Mucosa of gallbladder (tissue), 1 donor: Measurements from ENCODE around the gene PDCD1. TPM values are rescaled to one million over a fixed set of nuclear protein-coding genes. Genes with fewer than 3 reads are reported as not detected.

Source experiments
- DNase-seq: peaks from one replicate; pipeline ENCODE4 v3.0.0-alpha.2; 2020; ENCODE audit warnings: low spot score
- total RNA-seq: library from RNA; stranded (reverse); gene quantifications from one replicate; pipeline ENCODE4 v1.2.1, GENCODE V29; 2021
- donor health status: DM: no; HTN: no; CAD: no.

PDCD1 gene
- total RNA-seq, 1 donor from 2014 or later, result 1.5 TPM

DNA sequence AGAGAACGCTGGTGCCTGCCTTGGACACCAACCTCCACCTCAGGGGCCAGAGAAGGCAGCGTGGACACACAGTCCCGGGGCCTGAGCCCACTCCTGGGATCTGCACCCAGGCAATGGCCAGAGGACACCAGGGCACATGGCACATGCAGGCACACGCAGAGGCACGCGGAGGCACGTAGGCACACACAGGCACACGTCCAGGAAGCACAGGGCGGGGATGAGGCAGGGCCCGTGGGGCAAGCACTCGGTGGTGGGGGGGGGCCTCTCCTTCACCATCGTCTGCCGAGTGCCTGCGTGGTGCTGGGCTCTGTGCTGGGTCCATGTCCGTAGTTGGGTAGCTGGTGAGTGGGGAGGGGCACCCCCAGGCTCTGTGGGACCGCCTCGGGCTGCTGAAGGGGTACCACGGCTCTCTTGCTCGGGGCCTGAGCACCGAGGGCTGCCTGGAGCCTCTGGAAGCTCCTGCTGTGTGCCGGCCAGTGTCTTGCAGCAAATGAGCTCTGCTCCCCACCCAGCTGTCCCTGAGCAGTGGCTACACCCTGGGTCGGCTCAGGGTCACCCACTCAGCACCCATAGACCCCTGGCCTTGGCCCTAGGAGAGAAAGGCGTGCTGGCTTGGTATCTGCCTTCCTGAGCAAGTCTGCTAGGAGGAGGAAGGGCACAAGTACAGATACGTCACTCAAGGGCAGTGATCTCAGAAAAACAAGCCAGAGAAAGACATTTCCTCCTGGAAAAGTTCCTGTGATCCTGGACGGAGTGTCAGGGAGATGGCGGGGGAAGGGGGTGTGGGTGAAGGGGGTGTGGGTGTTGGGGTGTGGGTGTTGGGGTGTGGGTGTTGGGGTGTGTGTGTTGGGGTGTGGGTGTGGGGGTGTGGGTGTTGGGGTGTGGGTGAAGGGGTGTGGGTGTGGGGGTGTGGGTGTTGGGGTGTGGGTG lies 37.3 kb upstream of the PDCD1 start:
- DNase-seq, result peak; percentile 64

DNA sequence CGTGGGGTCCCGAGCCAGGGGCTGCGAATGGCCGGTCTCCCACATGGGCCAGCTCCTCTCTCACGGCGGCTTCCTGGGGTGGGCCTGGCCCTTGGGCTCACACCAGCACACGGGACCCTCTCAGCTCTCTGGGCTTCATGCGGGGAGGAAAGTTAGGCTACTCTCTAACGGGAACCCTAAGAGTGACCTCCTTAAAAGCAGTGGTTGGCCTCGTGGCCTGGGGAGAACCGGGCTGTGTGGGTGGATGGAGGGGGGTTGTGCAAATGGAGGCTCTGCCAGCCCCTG lies 36.7 kb upstream of the PDCD1 start:
- DNase-seq, result no peak

DNA sequence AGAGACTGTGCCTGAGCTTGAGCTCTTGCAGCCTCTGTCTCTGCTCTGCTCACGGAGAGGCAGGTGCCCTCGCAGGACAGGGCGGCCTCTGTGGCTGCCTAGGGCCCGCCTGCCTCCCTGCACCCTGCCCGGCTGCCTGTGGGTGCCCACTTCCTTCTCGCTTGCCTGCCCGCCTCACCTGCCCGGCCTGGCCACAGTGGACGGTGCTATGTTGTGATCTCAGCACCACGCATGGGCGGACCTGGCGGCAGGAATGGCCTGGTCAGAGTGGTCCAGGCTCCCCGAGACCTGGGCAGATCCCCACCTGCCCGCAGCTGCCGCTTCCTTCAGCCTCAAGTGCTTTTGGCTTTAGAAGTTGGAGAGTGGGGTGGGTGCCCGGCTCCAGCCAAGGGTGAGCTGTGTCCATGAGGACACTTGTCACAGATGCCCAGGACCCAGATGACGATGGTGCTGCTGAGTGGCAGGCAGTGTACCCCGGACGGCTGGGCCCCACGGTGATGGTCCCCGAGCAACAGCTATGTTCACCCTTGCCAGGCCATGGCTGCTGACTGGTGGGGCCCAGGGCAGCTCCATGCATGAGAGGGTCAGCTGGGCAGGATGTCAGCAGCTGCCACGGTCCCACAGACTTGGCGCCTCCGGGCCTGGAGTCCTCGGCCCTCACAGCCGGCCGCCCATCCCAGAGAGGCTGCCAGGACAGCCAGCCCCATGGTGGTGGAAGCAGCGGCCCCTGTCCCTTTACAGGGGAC lies 36.2 kb upstream of the PDCD1 start:
- DNase-seq, result no peak

DNA sequence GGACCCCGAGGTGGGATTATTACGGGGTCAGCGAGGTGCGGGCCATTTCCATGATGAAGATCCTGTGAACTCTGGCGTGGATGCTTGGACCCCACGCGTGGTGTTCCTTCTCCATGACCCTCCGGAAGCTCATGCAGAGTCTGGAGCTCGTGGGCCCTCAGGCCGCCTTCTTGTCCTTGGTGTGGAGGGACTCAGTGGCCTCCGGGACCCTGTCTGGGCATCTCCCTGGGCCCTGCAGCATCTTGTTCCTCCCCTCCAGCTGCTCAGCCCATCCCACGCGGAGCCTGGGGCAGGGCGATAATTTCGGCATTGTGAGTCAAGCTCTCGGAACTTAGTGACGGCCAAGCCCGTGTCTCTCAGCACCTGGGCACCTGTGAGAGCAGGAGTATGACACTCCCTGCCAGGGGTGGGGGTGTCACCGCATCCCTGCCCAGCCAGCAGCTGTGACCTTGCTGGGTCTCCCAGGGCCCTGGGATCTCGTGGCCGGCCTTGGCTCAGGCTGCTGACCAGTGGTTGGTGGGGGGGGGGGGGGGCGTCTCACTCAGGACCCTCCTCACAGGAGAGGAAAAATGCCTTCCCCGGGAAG lies 35.5 kb upstream of the PDCD1 start:
- DNase-seq, result no peak

DNA sequence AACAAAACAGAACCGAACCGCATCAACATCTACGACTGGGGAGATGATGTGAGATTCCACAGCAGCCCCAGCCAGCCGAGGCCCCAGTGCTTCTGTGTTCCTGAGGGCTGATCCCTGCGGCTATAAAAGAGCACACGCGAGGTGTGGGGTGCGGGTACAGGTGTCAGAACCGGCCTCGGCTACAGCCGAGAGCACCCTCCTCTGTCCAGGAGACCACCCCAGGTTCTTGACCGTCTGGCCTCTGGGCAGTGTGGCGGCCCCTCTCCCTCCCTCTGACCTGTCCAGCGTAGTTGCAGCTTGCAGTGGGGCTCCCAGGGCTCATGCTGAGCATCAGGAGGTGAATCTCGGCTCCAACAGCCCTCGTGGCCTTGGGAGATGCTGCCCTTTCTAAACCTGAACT lies 34.6 kb upstream of the PDCD1 start:
- DNase-seq, result no peak

DNA sequence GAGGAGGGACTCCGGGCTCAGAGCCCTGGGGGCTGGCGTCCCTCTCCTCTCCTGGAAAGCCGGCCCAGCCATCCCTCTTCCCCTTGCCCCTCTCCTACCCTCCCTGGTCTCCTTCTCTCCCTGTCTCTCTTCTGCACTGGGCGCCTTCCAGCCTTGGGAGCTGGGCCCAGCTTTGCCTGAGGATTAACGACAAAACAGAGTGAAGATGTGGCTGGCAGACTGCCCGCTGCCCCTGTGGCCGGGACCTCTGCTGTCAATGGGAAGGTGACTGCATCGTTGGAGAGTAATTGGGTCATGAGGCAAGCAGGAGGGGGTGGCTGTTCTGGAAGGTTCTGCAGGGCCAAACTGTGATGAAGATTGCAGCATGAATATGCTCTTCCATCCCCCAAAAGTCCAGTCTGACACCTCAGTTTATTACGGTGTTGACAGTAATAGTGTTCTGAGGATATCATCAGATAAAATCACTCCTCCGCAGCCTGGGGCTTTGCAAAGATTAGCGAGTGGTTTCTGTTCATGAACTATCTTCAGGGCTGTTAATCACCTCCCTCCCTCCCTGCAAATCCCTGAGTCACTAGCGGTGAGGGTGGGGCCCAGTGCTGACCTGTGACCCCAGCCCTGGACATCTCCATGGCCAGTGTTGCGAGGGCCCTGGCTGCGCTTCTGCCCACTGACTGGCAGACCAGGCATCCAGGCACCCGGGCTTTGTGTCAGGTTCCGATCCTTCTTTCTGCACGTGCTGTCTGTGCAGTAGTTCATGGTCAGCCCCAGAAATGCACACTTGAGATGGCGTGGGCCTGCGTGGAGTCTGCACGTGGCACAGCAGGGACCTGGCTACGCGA lies 33.8 kb upstream of the PDCD1 start:
- DNase-seq, result no peak

DNA sequence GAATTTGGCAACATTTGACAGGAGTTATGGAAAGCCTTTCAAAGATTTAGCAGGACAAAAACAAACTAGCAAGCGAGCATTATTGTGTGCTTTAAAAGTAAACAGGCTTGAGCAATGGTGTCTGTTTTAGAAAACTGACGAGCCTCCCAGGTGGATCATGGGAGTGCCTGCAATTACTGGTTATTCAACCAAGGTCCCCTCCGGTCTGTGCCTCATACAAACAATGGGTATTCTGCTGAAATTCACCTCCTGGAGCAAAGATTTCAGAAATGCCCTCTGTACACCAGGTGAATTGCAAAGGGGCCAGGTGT lies 33.2 kb upstream of the PDCD1 start:
- no peak for DNase-seq

DNA sequence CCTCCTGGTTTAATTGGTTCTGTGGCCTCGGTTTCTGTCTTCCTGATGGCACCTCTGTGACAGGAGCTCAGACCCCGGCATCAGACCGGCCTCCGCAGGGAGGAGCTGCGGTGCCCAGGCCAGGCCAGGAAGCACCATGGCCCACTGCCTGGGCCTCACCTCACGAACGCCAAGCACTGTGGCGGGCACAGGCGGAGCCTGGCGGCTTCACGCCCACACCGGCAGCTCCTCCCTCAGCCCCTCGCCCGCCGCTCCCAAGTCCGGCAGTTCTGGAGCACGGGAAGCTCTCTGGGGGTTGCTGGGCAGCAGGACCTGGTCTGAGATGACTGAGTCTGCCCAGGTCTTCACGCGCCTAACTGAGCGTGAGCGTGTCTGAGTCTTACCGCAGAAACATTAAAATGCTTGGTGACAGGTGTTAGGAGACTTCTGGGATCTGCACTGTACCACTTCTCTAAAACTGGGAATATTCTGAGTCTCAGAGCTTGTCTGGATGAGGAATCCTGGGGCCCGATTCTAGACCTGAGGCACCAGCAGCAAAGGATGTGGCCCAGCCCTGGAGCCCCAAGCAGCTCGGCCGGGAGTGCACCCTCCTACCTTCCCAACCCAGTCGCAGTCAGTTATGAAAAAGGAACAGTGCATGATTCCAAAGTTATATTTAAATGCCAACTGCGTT lies 32.8 kb upstream of the PDCD1 start:
- DNase-seq, result no peak

DNA sequence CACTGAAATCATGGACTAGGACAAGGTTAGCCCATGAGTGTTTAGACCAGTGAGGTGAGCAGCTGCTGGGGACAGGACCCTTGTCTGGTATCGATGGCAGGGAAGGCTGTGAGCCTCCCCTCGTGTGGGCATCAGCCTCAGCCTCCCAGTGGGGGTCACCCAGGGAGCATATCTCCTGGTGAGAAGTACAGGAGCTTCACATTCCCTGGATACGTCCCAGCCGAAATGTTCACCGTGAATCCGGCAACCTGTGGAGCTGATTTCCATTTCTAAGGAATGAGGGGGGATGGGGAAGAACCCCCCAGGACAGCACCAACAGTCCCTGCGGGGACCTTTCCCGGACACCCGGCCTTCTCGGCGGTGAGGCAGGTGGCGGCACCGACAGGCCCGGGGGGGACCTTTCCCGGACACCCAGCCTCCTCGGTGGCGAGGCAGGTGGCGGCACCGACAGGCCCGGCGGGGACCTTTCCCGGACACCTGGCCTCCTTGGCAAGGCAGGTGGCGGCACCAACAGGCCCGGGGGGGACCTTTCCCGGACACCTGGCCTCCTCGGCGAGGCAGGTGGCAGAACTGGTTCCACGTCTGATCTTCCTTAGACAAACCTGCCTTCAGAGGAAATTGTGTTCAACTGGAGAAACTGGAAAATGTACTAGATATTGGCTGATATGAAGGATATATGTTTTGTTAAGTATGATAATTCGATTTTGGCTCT lies 32.0 kb upstream of the PDCD1 start:
- DNase-seq, result no peak

DNA sequence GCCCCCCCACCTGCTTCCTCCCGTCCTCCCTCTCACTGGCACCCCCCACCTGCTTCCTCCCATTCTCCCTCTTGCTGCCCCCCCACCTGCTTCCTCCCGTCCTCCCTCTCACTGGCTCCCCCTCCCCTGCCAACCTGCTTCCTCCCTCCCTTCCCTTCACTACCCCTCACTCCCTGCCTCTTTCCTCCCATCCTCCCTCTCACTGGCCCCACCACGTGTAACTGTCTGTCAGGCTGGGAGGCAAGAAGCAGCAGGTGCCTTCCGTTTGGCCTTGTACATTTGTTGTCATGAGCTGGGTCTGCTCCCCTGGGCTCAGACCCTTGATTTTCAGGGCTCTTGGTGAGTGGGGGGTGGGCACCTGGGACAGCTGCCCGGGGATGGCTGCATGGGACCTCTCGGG lies 29.9 kb upstream of the PDCD1 start:
- DNase-seq, result no peak

DNA sequence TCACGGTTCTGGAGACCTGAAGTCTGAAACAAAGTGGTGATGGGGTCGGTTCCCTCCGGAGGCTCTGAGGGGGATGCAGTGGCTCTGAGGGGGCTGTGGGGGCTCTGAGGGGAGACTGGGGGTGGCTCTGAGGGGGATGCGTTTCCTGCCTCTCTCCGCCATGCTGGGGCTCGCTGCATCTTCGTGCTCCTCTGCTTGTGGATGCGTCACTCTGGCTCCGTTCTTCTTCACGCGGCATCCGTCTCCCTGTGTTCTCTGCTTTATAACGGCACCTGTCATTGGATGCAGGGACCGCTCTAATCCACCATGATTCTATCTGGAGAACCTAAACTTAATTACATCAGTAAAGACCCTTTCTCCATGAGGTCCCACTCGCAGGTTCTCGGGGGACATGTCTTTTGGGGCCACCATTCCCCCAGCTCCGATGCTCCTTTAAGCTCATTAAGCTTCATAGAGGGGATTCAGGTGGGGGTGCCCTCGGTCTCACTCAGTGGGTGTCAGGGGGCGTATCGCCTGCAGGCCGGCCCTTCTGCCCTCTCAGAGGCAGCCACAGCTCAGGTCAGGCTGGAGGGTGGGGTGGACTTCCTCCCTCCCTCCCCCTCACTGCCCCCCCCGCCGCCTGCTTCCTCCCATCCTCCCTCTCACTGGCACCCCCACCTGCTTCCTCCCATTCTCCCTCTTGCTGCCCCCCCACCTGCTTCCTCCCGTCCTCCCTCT lies 29.3 kb upstream of the PDCD1 start:
- DNase-seq, result no peak

DNA sequence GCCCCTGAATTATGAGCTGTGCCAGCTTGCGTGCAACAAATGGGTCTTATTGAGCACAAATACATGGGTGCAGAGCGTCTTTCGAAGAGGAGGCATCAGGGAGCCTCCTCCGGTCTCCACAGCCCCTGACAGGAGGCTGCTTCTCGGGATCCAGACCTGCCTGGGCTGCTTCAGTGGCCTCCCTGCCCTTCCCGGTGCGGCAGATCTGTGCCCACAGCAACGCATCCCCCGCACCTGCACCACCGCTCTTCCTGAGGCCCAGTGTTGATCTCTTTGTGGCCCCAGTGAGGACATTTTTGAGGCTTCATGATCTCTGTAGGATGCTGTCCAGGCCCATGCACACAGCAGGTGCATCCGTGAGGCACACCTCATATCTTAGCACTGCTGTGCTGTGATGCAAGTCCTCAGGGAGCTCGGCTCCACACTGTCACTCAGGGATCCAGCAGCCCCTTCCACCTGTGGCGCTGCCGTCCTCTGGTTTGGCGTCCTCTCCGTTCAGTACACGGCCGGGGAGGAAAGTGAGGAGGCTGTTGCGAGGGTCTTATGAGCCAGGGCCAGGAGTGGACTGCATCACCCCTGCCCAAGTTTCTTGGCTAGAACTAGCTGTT lies 28.2 kb upstream of the PDCD1 start:
- DNase-seq, result no peak

DNA sequence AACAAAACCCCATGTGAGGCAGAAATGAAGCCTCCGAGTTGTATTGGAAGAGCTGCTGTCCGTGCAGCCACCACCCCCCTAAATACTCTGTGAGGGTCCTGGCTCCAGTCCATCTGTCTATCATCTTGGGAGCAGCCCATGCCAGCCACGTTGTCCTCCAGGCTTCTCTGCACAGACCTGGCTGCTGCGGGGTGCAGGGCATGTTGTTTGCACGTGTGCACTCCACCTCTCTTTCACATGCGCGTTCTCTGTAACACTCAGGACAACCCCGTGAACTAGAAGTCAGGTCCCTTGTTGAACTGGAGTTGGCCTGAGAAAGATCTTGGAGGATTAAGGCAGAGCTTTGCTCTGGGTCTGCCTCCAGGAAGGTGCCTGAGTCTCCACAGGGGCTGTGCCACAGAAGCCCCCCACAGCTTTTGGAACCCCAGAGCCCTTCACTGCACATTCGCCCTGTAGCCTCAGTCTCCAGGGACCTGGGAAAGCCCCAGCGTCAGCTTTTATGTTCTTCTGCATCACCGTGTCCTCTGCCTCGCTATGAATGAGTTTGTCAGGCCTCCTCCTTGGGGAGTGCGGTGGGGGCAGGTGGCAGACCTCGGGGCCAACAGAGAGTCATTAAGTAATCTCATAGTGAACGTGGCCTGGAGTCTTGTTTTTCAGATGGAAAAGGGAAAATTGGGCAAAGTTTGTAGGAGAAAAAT lies 27.4 kb upstream of the PDCD1 start:
- DNase-seq, result no peak

DNA sequence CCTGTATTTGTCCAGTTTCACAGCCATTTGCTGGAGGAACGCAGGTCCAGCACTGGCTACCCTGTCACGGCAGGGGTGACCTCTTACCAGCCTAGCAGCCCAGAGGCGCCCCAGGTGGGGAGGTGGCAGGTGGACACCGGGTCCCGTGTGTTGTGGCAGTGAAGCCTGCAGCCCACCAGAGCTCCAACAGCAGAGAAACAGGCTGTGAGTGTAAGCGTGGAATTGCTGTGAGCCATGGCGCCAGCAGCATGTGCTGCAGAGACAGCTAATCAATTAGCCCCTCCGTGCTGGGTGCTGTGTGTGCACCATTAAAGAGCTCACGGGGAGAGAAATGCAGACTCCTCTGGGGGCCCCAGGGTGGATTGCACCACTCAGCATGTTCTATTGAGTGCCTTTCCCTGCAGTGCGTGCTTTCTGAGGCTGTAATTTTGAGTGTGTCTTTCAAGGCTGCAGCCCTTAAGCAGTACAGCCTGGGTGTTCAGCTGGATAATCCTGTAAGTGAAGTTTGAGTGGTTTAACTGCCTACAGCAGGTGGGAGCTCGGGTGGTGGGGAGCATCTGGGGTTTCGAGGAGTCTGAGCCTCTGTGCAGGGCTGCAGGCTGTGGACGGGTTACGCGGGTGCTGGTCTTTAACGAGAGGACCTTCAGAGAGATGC lies 26.7 kb upstream of the PDCD1 start:
- no peak for DNase-seq

DNA sequence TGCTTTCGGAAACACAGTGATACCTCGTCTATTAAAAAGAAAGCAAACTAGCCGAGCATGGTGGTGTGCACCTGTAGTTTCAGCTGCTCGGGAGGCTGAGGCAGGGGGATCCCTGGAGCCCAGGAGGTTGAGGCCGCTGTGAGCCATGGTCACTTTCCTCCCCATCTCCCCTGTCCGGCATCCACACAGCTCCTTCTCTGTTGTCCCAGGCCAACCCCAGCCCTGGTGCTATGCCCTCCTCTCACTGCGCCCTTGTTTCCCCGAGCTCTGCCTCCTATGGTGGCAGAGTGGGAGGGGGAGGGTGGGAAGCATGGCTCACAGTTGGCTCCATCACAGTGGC lies 26.2 kb upstream of the PDCD1 start:
- DNase-seq, result no peak

DNA sequence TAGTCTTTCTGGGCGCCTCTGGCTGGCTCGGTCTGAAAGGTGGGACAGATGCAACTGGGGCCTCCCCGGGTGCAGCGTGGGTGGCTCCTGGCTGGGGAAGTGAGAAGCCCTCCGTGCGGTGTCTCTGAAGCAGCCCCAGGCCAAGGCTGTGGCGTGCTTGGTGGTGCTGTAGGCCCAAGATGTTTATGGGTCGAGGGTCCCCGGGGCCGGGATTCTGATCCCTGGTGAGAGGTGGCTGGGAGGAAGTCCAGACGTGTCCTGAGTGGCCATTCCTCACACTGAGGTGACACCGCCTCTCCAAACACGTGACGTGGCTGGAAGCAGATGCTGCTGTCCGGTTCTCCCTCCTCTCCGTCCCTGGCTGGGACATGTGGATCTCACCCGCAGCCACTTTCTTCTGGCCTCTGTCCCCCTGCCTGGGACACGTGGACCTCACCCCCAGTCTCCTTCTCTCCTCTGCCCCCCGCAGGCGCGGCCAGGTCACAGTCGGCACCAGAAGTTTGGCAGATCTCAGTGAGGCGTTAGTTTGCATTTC lies 23.5 kb upstream of the PDCD1 start:
- DNase-seq, result peak; percentile 70

DNA sequence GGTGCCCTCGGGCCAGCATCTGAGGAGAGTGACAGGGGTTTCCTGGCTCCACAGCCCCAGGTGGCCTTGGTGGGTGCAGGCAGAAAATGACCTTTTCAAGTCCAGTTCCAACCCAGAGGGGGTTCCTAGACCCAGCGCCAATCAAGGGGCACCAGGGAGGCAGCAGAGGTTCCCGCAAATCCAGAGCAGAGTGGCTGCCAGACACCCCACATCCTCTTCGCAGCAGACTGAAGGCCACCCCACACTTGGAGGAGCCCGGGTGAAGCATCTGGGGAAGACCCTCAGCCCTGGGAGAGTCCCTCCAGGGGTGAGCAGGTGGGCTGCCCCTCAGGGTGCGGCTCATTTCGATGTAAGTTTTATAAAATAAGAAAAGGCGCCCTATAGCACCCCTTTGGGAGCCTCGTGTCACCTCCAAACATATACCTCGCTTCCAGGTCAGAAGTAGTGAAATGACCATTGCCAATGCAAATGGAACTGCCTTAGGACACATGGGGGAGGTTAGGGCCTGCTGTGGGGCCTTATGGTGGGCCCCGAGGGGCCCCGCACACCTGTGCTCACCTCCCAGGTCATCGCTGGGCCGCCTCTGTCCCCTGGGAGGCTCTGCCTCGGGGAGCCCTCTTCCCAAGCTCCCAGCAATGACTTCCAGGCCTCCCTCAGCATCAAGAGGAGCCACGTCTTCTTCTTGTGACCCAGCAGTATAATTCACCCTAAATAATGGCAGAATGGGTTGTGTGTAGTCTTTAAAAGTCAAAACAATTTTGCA lies 21.8 kb upstream of the PDCD1 start:
- no peak for DNase-seq

DNA sequence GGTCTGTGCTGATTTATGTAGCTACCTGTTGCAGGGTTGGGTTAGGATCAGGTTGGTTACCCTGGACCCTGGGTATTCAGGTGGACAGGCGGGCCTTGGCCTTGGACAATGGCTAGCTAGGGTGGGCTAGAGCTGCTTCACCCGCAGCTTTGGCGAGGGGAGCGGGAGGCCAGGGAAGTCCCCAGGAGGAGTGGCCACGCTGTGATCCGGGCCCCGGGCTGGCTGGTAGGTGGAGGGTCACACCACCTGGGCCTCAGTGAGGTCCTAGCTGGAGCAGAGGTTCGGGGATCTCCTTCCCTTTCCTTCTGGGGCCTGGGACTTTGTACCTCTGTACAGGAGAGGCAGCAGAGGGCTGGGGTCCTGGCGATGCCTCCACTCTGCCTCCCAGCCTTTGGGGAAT lies 20.6 kb upstream of the PDCD1 start:
- no peak for DNase-seq
